ENCODE data around the gene VWA5A. TPM values are rescaled to one million over a fixed set of nuclear protein-coding genes. Genes with fewer than 3 reads are reported as not detected.

The VWA5A gene
- polyA plus RNA-seq, 1 donor from 2014 or later: 12.8 TPM

GRCh38 chr11:124080327-124081001, 34.8 kb upstream of the VWA5A start:
- H3K27me3 Mint-ChIP-seq: peaks cover 20% of the 10 kb centered on the region
- H3K4me1 Mint-ChIP-seq: peaks cover 0 to 7% (median 6%) of the 10 kb centered on the region in 3 donors
- no peak overlapping the region for H3K4me3 Mint-ChIP-seq
- no peak overlapping the region for H3K27ac Mint-ChIP-seq
- no peaks in the 10 kb centered on the region for H3K9me3 Mint-ChIP-seq
- H3K36me3 Mint-ChIP-seq: no peaks in the 10 kb centered on the region

DNA sequence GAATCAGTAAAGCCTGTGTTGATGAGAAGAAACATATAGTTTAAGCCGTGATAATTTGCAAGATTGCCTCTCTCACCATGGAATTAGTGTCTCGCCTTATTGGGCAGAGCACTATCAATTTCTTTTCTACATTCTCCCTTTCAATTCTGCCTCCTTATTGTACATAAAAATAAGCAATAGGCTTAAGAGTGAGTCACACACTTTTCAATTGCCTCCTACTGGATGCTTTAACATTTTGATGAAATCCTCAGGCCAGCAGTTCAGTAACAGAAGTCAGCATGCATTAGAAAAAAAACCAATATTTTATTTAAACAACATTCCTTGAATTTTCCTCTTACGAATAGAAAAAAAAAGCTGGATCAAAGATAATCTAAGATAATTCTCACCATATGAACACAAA, 33.8 kb upstream of the VWA5A start:
- H3K9me3 Mint-ChIP-seq: no peaks in the 10 kb centered on the region
- H3K4me1 Mint-ChIP-seq: peaks cover 0 to 3% (median 2%) of the 10 kb centered on the region in 3 donors
- H3K4me3 Mint-ChIP-seq: no peak overlapping the region
- H3K36me3 Mint-ChIP-seq: no peaks in the 10 kb centered on the region
- H3K27ac Mint-ChIP-seq: no peak overlapping the region
- H3K27me3 Mint-ChIP-seq: peaks cover 18% of the 10 kb centered on the region

DNA sequence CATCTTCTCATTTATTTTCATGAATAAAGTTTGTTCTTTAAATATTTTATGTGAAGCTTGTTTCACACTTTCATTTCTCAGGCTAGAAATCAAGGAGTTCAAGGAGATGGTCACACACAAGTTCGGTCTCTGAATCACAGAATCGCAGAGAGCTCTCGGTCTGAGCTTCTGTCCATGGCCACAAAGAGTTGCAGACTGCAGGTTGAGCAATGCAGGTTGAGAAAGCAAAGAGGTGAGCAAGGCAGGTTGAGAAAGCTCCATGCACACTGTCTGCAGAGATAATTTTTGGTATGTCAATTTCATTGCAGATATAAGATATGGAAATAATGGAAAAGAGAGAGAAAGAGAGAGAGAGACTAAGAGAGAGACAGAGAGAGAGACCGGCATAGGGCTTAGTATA, 32.9 kb upstream of the VWA5A start:
- Mint-ChIP-seq H3K4me3 (no peak overlapping the region), H3K36me3 (no peaks in the 10 kb centered on the region), H3K9me3 (no peaks in the 10 kb centered on the region), H3K27me3 (peaks cover 14% of the 10 kb centered on the region), H3K27ac (no peak overlapping the region), H3K4me1 (no peaks in the 10 kb centered on the region)

GRCh38 chr11:124085583-124085982, 29.7 kb upstream of the VWA5A start:
- no peaks in the 10 kb centered on the region for H3K4me1 Mint-ChIP-seq
- H3K27me3 Mint-ChIP-seq: peaks cover 5% of the 10 kb centered on the region
- no peaks in the 10 kb centered on the region for H3K36me3 Mint-ChIP-seq
- no peak overlapping the region for H3K27ac Mint-ChIP-seq
- H3K4me3 Mint-ChIP-seq: no peak overlapping the region
- no peaks in the 10 kb centered on the region for H3K9me3 Mint-ChIP-seq

- Mint-ChIP-seq H3K27me3 (peaks cover 5% of the 10 kb centered on the region), H3K4me3 (no peak overlapping the region), H3K36me3 (no peaks in the 10 kb centered on the region), H3K9me3 (no peaks in the 10 kb centered on the region), H3K4me1 (no peaks in the 10 kb centered on the region), H3K27ac (no peak overlapping the region)
Measured at GRCh38 chr11:124085997-124086846, 29.0 kb upstream of the VWA5A start.

GRCh38 chr11:124090996-124091395, 24.3 kb upstream of the VWA5A start:
- no peaks in the 10 kb centered on the region for H3K36me3 Mint-ChIP-seq
- H3K9me3 Mint-ChIP-seq: no peaks in the 10 kb centered on the region
- H3K27ac Mint-ChIP-seq: no peak overlapping the region
- H3K27me3 Mint-ChIP-seq: peaks cover 5% of the 10 kb centered on the region
- H3K4me1 Mint-ChIP-seq: no peaks in the 10 kb centered on the region
- no peak overlapping the region for H3K4me3 Mint-ChIP-seq

GRCh38 chr11:124093330-124093729, 21.9 kb upstream of the VWA5A start:
- Mint-ChIP-seq H3K4me3 (no peak overlapping the region), H3K9me3 (no peaks in the 10 kb centered on the region), H3K27me3 (peaks cover 5% of the 10 kb centered on the region), H3K27ac (no peak overlapping the region), H3K36me3 (no peaks in the 10 kb centered on the region), H3K4me1 (no peaks in the 10 kb centered on the region)

DNA sequence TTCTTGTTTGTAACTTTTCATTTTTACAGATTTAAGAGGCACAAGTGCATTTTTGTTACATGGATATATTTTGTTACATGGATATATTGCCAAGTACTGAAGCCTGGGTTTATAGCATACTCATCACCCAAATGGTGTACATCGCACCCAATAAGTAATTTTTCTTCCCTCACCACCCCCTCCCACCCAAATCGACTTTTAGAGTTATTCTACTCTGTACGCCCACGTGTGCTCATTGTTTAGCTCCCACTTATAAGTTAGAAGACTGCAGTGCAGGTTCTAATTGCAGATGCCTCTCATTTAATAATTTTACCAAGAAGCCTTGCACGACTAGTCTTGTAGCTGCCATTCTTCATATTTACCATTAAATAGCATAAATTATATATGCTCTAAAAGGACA, 20.5 kb upstream of the VWA5A start:
- Mint-ChIP-seq H3K9me3 (no peaks in the 10 kb centered on the region), H3K4me3 (no peak overlapping the region), H3K27me3 (peaks cover 3% of the 10 kb centered on the region), H3K27ac (no peak overlapping the region), H3K4me1 (no peaks in the 10 kb centered on the region), H3K36me3 (no peaks in the 10 kb centered on the region)

DNA sequence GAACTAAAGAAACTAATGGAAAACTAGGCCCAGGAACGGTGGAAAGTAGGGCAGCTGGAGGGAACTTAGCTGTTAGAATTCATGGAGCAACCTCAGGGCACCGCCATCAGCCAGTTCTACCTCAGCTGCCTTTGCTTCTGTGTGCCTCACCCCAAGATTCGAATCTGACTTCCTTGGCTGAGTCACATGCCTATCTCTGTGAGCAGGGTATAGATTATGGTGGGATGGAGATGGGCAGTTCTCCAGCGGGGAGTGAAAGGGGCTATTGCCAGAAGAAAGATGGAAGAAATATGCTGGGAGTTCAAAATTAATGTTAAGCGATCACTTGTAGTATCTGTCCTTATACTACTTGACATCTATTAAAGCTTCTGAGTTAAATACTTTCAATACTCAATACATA, 18.9 kb upstream of the VWA5A start:
- peaks cover 3% of the 10 kb centered on the region for H3K27me3 Mint-ChIP-seq
- H3K4me3 Mint-ChIP-seq: no peak overlapping the region
- H3K27ac Mint-ChIP-seq: no peak overlapping the region
- no peaks in the 10 kb centered on the region for H3K9me3 Mint-ChIP-seq
- H3K36me3 Mint-ChIP-seq: no peaks in the 10 kb centered on the region
- no peaks in the 10 kb centered on the region for H3K4me1 Mint-ChIP-seq

DNA sequence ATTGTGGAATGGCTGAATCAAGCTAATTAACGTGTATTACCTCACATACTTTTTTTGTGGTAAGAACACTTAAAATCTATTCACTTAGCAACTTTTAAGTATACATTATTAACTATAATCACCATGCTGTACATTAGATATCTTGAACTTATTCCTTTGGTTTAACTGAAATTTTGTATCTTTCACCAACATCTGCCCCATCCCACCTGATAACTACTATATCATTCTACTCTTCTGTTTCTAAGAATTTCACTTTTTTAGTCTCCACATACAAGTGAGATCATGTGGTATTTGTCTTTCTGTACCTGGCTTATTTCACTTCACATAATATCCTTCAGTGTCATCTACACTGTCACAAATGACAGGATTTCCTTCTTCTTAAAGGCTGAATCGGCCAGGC, 17.1 kb upstream of the VWA5A start:
- no peak overlapping the region for H3K4me3 Mint-ChIP-seq
- H3K27ac Mint-ChIP-seq: no peak overlapping the region
- H3K27me3 Mint-ChIP-seq: peaks cover 4% of the 10 kb centered on the region
- peaks cover 0 to 5% (median 1%) of the 10 kb centered on the region in 3 donors for H3K4me1 Mint-ChIP-seq
- H3K36me3 Mint-ChIP-seq: no peaks in the 10 kb centered on the region
- no peaks in the 10 kb centered on the region for H3K9me3 Mint-ChIP-seq

- H3K9me3 Mint-ChIP-seq: no peaks in the 10 kb centered on the region
- peaks cover 4% of the 10 kb centered on the region for H3K27me3 Mint-ChIP-seq
- H3K27ac Mint-ChIP-seq: no peak overlapping the region
- H3K36me3 Mint-ChIP-seq: no peaks in the 10 kb centered on the region
- no peak overlapping the region for H3K4me3 Mint-ChIP-seq
- H3K4me1 Mint-ChIP-seq: peaks cover 0 to 5% (median 1%) of the 10 kb centered on the region in 3 donors
Measured at GRCh38 chr11:124101737-124102136, 13.5 kb upstream of the VWA5A start.

DNA sequence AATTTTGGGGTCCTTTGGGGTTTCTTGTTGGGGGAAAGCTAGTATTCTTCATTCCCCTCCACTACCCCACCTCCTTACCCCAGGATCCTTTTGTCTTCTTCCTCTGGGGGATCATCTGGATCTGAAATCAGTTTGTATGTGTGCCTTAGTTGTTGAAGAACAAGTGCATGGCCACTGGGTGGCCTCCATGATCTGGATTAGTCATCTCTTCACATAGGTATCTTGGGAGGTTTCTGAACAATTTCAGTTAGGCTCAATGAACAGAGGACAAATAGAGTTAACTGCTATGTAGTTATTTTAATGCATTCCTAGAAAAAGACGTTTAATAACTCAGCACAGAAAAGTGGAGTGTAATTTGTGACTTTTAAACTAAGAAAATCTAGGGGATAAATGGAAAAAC, 7.1 kb upstream of the VWA5A start:
- Mint-ChIP-seq H3K27me3 (peaks cover 2% of the 10 kb centered on the region), H3K27ac (no peak overlapping the region), H3K4me1 (peaks cover 5 to 18% (median 16%) of the 10 kb centered on the region in 3 donors), H3K4me3 (no peak overlapping the region), H3K9me3 (no peaks in the 10 kb centered on the region), H3K36me3 (no peaks in the 10 kb centered on the region)

- H3K27ac Mint-ChIP-seq: no peak overlapping the region
- no peaks in the 10 kb centered on the region for H3K36me3 Mint-ChIP-seq
- peaks cover 5 to 18% (median 16%) of the 10 kb centered on the region in 3 donors for H3K4me1 Mint-ChIP-seq
- no peaks in the 10 kb centered on the region for H3K9me3 Mint-ChIP-seq
- no peak overlapping the region for H3K4me3 Mint-ChIP-seq
- peaks cover 2% of the 10 kb centered on the region for H3K27me3 Mint-ChIP-seq
Measured at GRCh38 chr11:124109377-124109776, 5.9 kb upstream of the VWA5A start.

DNA sequence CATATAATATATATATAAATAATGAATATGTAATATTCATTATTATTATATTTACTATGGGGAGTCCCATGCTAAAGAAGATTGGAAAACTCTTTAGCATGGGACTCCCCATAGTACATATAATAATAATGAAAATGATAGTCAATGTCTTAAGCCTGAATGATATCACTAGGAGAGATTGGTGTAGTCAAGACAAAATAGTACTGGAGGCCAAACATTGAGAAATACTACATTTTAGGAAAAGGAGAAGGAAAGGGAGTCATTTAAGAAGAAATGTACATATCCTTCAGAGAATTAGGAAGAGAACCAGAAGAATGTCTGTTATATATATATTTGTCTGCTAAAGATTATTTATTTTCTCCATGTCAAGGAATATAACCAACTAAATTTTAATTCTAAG, 5.0 kb upstream of the VWA5A start:
- no peaks in the 10 kb centered on the region for H3K36me3 Mint-ChIP-seq
- H3K4me3 Mint-ChIP-seq: no peak overlapping the region
- peaks cover 2% of the 10 kb centered on the region for H3K27me3 Mint-ChIP-seq

GRCh38 chr11:124113890-124114289, 1.4 kb upstream of the VWA5A start:
- Mint-ChIP-seq H3K9me3 (no peaks in the 10 kb centered on the region), H3K27ac (no peak overlapping the region), H3K36me3 (peaks cover 3% of the 10 kb centered on the region), H3K4me1 (peaks cover 9 to 27% (median 24%) of the 10 kb centered on the region in 3 donors), H3K27me3 (peaks cover 2% of the 10 kb centered on the region), H3K4me3 (no peak overlapping the region)

More for the DNA sequence above, 5.0 kb upstream of the VWA5A start:
- H3K4me1 Mint-ChIP-seq: peaks cover 5 to 21% (median 18%) of the 10 kb centered on the region in 3 donors
- no peak overlapping the region for H3K27ac Mint-ChIP-seq
- no peaks in the 10 kb centered on the region for H3K9me3 Mint-ChIP-seq

All from IgD-negative memory B cell (primary cell).